Vagina (tissue), 2 donors: Measurements from ENCODE around the gene BORA. TPM values are rescaled to one million over a fixed set of nuclear protein-coding genes. Genes with fewer than 3 reads are reported as not detected.

Experiments used
- DNase-seq, 2 donors: peaks; one replicate each; pipeline ENCODE4 v3.0.0-alpha.2; 2017; ENCODE audit errors: extremely low spot score in 2 of 2
- H3K27ac ChIP-seq: fragments of 200-600 bp; sonication (generic); one replicate; pipeline ENCODE4 v1.5.1; 2019
- H3K27me3 ChIP-seq: fragments of 200-600 bp; sonication (generic); one replicate; pipeline ENCODE4 v1.5.1; 2019
- H3K36me3 ChIP-seq, 2 donors: fragments of 200-600 bp; sonication (generic); one replicate each; pipeline ENCODE4 v1.5.1; 2017 to 2019
- H3K4me1 ChIP-seq: fragments of 200-600 bp; sonication (generic); one replicate; pipeline ENCODE4 v1.5.1; 2019
- H3K4me3 ChIP-seq, 2 donors: fragments of 200-600 bp; sonication (generic); 1 replicate in 1 of 2; 2 replicates in 1 of 2; pipeline ENCODE4 v1.5.1; 2016 to 2019
- H3K9me3 ChIP-seq: fragments of 200-600 bp; sonication (generic); one replicate; pipeline ENCODE4 v1.5.1; 2019
- CTCF ChIP-seq, 3 experiments: fragments of 450-650 bp in 2 of 3; fragments of 200-600 bp in 1 of 3; sonication (generic) in 1 of 3; IDR thresholded peaks; one replicate each; pipeline ENCODE4 v1.5.1; 2017 to 2019; ENCODE audit warnings: antibody characterized with exemption in 3 of 3, mild to moderate bottlenecking in 2 of 3, moderate library complexity in 2 of 3
- POLR2A ChIP-seq, 2 donors: fragments of 450-650 bp; IDR thresholded peaks; one replicate each; pipeline ENCODE4 v1.6.1; 2017; ENCODE audit warnings: antibody characterized with exemption in 2 of 2, mild to moderate bottlenecking in 2 of 2, moderate library complexity in 2 of 2
- POLR2AphosphoS5 ChIP-seq, 2 donors: sonication (generic); formaldehyde crosslinking; IDR thresholded peaks; one replicate each; pipeline ENCODE4 v1.9.0; 2017; ENCODE audit warnings: antibody characterized with exemption in 2 of 2, mild to moderate bottlenecking in 2 of 2, low read depth in 1 of 2; ENCODE audit not compliant: insufficient read depth in 1 of 2
- intact Hi-C: fragments of 100-400 bp; cut with DNase I; formaldehyde crosslinking; loops from one replicate; pipeline ENCODE4 v1.15.1; 2023
- total RNA-seq: library from RNA; depleted of rRNA; stranded (reverse); fragments of >200 nt; gene quantifications from one replicate; pipeline ENCODE4 v1.2.3, GENCODE V29; 2016

Gene BORA
- total RNA-seq, 1 donor from 2014 or later = 1.7 TPM

- H3K36me3 ChIP-seq = no peaks in the 10 kb centered on the region
- no peak for TF ChIP-seq POLR2AphosphoS5 (IDR thresholded peaks at IDR 0.05; ENCODE audit: insufficient read depth in 1 of 2, low read depth in 1 of 2)
- no peak for TF ChIP-seq POLR2A (IDR thresholded peaks at IDR 0.05)
- TF ChIP-seq CTCF (IDR thresholded peaks at IDR 0.05) = no peak
- H3K4me1 ChIP-seq = peaks cover 21% of the 10 kb centered on the region
- no peaks in the 10 kb centered on the region for H3K27me3 ChIP-seq
- intact Hi-C loops = loop anchor here (10.0 kb wide), 1 partner anchor 57 kb away; the partner anchor contains the start of genes DIS3 and PIBF1
- DNase-seq = no peak
- peak overlapping the region; percentile 73 to 95 for H3K4me3 ChIP-seq
- no peaks in the 10 kb centered on the region for H3K9me3 ChIP-seq
- peak overlapping the region; percentile 50 for H3K27ac ChIP-seq
Measured at GRCh38 chr13:72728290-72728605, 525 bp downstream of the BORA start.

GRCh38 chr13:72737033-72737432 is 9.3 kb downstream of the BORA start:
- intact Hi-C loops = no loop called here
- H3K9me3 ChIP-seq = no peaks in the 10 kb centered on the region
- H3K27me3 ChIP-seq = no peaks in the 10 kb centered on the region
- H3K36me3 ChIP-seq = no peaks in the 10 kb centered on the region
- no peaks in the 10 kb centered on the region for H3K4me1 ChIP-seq
- no peak overlapping the region for H3K4me3 ChIP-seq
- TF ChIP-seq POLR2A (IDR thresholded peaks at IDR 0.05) (no peak), POLR2AphosphoS5 (IDR thresholded peaks at IDR 0.05; ENCODE audit: insufficient read depth in 1 of 2, low read depth in 1 of 2) (no peak), CTCF (IDR thresholded peaks at IDR 0.05) (no peak)
- H3K27ac ChIP-seq = no peak overlapping the region
- no peak for DNase-seq

GRCh38 chr13:72740015-72740414 is 12.3 kb downstream of the BORA start:
- Histone ChIP-seq H3K27me3 (no peaks in the 10 kb centered on the region), H3K36me3 (peaks cover 0 to 5% of the 10 kb centered on the region in 2 donors), H3K4me1 (no peaks in the 10 kb centered on the region), H3K4me3 (no peak overlapping the region), H3K9me3 (no peaks in the 10 kb centered on the region), H3K27ac (no peak overlapping the region)
- intact Hi-C loops = no loop called here
- TF ChIP-seq POLR2AphosphoS5 (IDR thresholded peaks at IDR 0.05; ENCODE audit: insufficient read depth in 1 of 2, low read depth in 1 of 2) (no peak), POLR2A (IDR thresholded peaks at IDR 0.05) (no peak), CTCF (IDR thresholded peaks at IDR 0.05) (no peak)
- DNase-seq = no peak

- H3K36me3 ChIP-seq = peaks cover 0 to 8% of the 10 kb centered on the region in 2 donors
- H3K4me1 ChIP-seq = no peaks in the 10 kb centered on the region
- no peak overlapping the region for H3K27ac ChIP-seq
- intact Hi-C loops = no loop called here
- DNase-seq = no peak
- H3K9me3 ChIP-seq = no peaks in the 10 kb centered on the region
- TF ChIP-seq POLR2A (IDR thresholded peaks at IDR 0.05) (no peak), POLR2AphosphoS5 (IDR thresholded peaks at IDR 0.05; ENCODE audit: insufficient read depth in 1 of 2, low read depth in 1 of 2) (no peak), CTCF (IDR thresholded peaks at IDR 0.05) (no peak)
- no peak overlapping the region for H3K4me3 ChIP-seq
- H3K27me3 ChIP-seq = no peaks in the 10 kb centered on the region
Measured at GRCh38 chr13:72745260-72745659, 17.5 kb downstream of the BORA start.

GRCh38 chr13:72751220-72751619 is 23.5 kb downstream of the BORA start:
- H3K27me3 ChIP-seq = no peaks in the 10 kb centered on the region
- no peaks in the 10 kb centered on the region for H3K4me1 ChIP-seq
- DNase-seq = no peak
- no peaks in the 10 kb centered on the region for H3K9me3 ChIP-seq
- peaks cover 0 to 15% of the 10 kb centered on the region in 2 donors for H3K36me3 ChIP-seq
- H3K4me3 ChIP-seq = no peak overlapping the region
- intact Hi-C loops = no loop called here
- TF ChIP-seq POLR2A (IDR thresholded peaks at IDR 0.05) (no peak), CTCF (IDR thresholded peaks at IDR 0.05) (no peak), POLR2AphosphoS5 (IDR thresholded peaks at IDR 0.05; ENCODE audit: insufficient read depth in 1 of 2, low read depth in 1 of 2) (no peak)
- H3K27ac ChIP-seq = no peak overlapping the region
